NCI-H82 (cell line): ENCODE results near the gene STXBP1.
A peak's percentile ranks its signal among the peaks of the same experiment; 100 is the strongest.
"Not testable (repeated sequence)": the region's sequence is repeated elsewhere in the genome, so short reads cannot be mapped to it uniquely, and the experiment has no call there.

Experiments
- DNase-seq: peaks from one replicate; lab custom pipeline; 2025; lab: John Stamatoyannopoulos, UW

The STXBP1 gene

GRCh38 chr9:127577194-127577593 is 34.9 kb upstream of the STXBP1 start:
- not testable (repeated sequence) for DNase-seq

GRCh38 chr9:127578627-127578951 is 33.5 kb upstream of the STXBP1 start:
- no peak for DNase-seq

GRCh38 chr9:127578952-127579853 is 32.9 kb upstream of the STXBP1 start:
- peak; percentile 50 for DNase-seq

- DNase-seq = no peak
Observed at GRCh38 chr9:127580366-127580765, 31.7 kb upstream of the STXBP1 start.

- no peak for DNase-seq
Observed at GRCh38 chr9:127580879-127581475, 31.1 kb upstream of the STXBP1 start.

GRCh38 chr9:127584474-127584805 is 27.6 kb upstream of the STXBP1 start:
- DNase-seq = not testable (repeated sequence)

- no peak for DNase-seq
Observed at GRCh38 chr9:127585161-127585819, 26.8 kb upstream of the STXBP1 start.

- no peak for DNase-seq
Observed at GRCh38 chr9:127586096-127586495, 26.0 kb upstream of the STXBP1 start.

- peak; percentile 90 for DNase-seq
Observed at GRCh38 chr9:127586537-127586936, 25.5 kb upstream of the STXBP1 start.

- DNase-seq = no peak
Observed at GRCh38 chr9:127587966-127588365, 24.1 kb upstream of the STXBP1 start.

- peak; percentile 39 for DNase-seq
Observed at GRCh38 chr9:127588740-127589506, 23.2 kb upstream of the STXBP1 start.

GRCh38 chr9:127589955-127590370 is 22.1 kb upstream of the STXBP1 start:
- peak; percentile 81 for DNase-seq

GRCh38 chr9:127595611-127596010 is 16.5 kb upstream of the STXBP1 start:
- no peak for DNase-seq

- peak; percentile 20 for DNase-seq
Observed at GRCh38 chr9:127598839-127599549, 13.1 kb upstream of the STXBP1 start.

GRCh38 chr9:127599550-127599891 is 12.6 kb upstream of the STXBP1 start:
- no peak for DNase-seq

GRCh38 chr9:127603226-127603625 is 8.9 kb upstream of the STXBP1 start:
- no peak for DNase-seq

- DNase-seq = no peak
Observed at GRCh38 chr9:127606043-127606442, 6.0 kb upstream of the STXBP1 start.

GRCh38 chr9:127608104-127608966 is 3.7 kb upstream of the STXBP1 start:
- peak; percentile 95 for DNase-seq

GRCh38 chr9:127611603-127611898 is 526 bp upstream of the STXBP1 start:
- no peak for DNase-seq

GRCh38 chr9:127612939-127613582 is 984 bp downstream of the STXBP1 start:
- peak; percentile 52 for DNase-seq

GRCh38 chr9:127613583-127613954 is 1.5 kb downstream of the STXBP1 start:
- DNase-seq = no peak
